ENCODE data around the gene INTS2.

Gene INTS2

GRCh38 chr17:61839300-61839786 lies 88.4 kb downstream of the INTS2 start:
- H3K36me3 ChIP-seq, result peaks cover 13% of the 10 kb centered on the region
- no peak overlapping the region for H3K27ac ChIP-seq
- H3K27me3 ChIP-seq, result no peaks in the 10 kb centered on the region
- TF ChIP-seq CTCF (IDR thresholded peaks at IDR 0.05), result no peak
- H3K9me3 ChIP-seq, result no peaks in the 10 kb centered on the region
- no peak overlapping the region for H3K4me3 ChIP-seq (ENCODE audit: low read depth in 1 of 2, low read length in 1 of 2)
- no peaks in the 10 kb centered on the region for H3K4me1 ChIP-seq (ENCODE audit: control insufficient read depth in 1 of 2, insufficient read depth in 1 of 2, low read depth in 1 of 2, low read length in 1 of 2)

- TF ChIP-seq CTCF (IDR thresholded peaks at IDR 0.05), result no peak
- H3K4me1 ChIP-seq (ENCODE audit: control insufficient read depth in 1 of 2, insufficient read depth in 1 of 2, low read depth in 1 of 2, low read length in 1 of 2), result no peaks in the 10 kb centered on the region
- H3K36me3 ChIP-seq, result peaks cover 7% of the 10 kb centered on the region
- no peak overlapping the region for H3K27ac ChIP-seq
- H3K4me3 ChIP-seq (ENCODE audit: low read depth in 1 of 2, low read length in 1 of 2), result no peak overlapping the region
- H3K27me3 ChIP-seq, result no peaks in the 10 kb centered on the region
- no peaks in the 10 kb centered on the region for H3K9me3 ChIP-seq
Observed at GRCh38 chr17:61837175-61838051, 90.4 kb downstream of the INTS2 start.

- Histone ChIP-seq H3K27me3 (no peaks in the 10 kb centered on the region), H3K4me3 (ENCODE audit: low read depth in 1 of 2, low read length in 1 of 2) (no peak overlapping the region), H3K36me3 (peaks cover 6% of the 10 kb centered on the region), H3K9me3 (no peaks in the 10 kb centered on the region), H3K27ac (no peak overlapping the region), H3K4me1 (ENCODE audit: control insufficient read depth in 1 of 2, insufficient read depth in 1 of 2, low read depth in 1 of 2, low read length in 1 of 2) (no peaks in the 10 kb centered on the region)
- TF ChIP-seq CTCF (IDR thresholded peaks at IDR 0.05), result no peak
Observed at GRCh38 chr17:61836266-61837174, 91.3 kb downstream of the INTS2 start.

DNA sequence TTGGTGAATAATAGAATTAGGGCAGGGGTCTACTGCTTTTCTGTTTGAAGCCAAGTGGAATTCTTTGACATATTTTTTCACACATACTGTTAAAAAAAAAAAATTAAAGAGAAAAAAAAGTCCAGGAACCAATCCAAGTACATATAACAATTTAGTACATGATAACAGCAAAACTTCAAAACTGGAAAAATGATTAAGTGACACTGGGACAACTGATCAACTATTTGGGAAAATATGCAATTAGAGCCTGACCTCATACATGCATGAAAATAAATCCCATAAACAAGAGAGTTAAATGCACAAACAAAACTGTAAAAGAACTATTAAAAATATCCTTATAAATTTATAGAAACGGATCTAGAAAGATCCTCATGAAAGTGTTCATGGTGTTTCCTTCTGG lies 92.2 kb downstream of the INTS2 start:
- Histone ChIP-seq H3K9me3 (no peaks in the 10 kb centered on the region), H3K27ac (no peak overlapping the region), H3K4me1 (ENCODE audit: control insufficient read depth in 1 of 2, insufficient read depth in 1 of 2, low read depth in 1 of 2, low read length in 1 of 2) (no peaks in the 10 kb centered on the region), H3K27me3 (no peaks in the 10 kb centered on the region), H3K4me3 (ENCODE audit: low read depth in 1 of 2, low read length in 1 of 2) (no peak overlapping the region), H3K36me3 (peaks cover 6% of the 10 kb centered on the region)
- no peak for TF ChIP-seq CTCF (IDR thresholded peaks at IDR 0.05)

DNA sequence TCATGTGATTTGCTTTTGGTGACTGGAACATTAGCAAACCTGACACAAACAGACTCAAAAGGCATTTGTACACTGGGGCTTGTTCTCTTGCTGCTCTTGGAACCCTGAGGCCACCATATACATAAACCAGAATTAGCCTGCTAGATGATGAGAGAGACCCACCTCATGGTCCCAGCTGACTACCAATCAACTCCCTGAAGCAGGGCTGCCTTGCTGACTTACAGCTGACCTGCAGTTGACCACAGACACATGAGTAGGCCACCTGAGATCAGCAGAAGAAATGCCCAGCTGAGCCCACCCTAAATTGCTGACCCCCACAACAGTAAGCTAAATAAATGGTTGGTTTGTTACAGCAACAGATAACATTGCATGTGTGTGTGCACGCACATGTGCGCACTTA lies 93.2 kb downstream of the INTS2 start:
- Histone ChIP-seq H3K27me3 (no peaks in the 10 kb centered on the region), H3K4me1 (ENCODE audit: control insufficient read depth in 1 of 2, insufficient read depth in 1 of 2, low read depth in 1 of 2, low read length in 1 of 2) (no peaks in the 10 kb centered on the region), H3K27ac (no peak overlapping the region), H3K36me3 (peaks cover 6% of the 10 kb centered on the region), H3K4me3 (ENCODE audit: low read depth in 1 of 2, low read length in 1 of 2) (no peak overlapping the region), H3K9me3 (no peaks in the 10 kb centered on the region)
- TF ChIP-seq CTCF (IDR thresholded peaks at IDR 0.05), result no peak

Measured in neutrophil (primary cell).